Measurements from ENCODE around the gene ADAM19. TPM values are rescaled to one million over a fixed set of nuclear protein-coding genes. Genes with fewer than 3 reads are reported as not detected.

The ADAM19 gene
- total RNA-seq, 1 experiment from 2014 or later: 0.47 TPM

DNA sequence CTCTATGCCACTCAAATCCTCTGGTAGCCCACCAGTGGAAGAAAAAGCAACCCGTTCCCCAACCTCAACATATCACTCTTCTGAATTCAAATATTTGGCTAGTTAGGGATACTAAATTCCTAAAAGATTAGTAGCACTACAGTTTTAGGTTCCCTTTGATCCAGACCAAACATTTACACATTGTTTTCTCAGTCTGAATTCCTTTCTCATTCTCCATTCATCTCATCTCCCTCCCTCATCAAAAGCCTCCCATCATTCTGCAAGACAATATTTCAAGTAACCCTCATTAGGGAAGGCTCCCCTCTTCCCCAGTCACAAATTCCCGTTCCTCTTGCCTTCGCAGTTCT is 26.3 kb downstream of the ADAM19 start:
- no peak for TF ChIP-seq CTCF (IDR thresholded peaks at IDR 0.05; ENCODE audit: unreplicated experiment)
- Mint-ChIP-seq H3K4me3 (ENCODE audit: unreplicated experiment) (no peak overlapping the region), H3K27me3 (ENCODE audit: insufficient read depth, unreplicated experiment) (no peaks in the 10 kb centered on the region), H3K27ac (ENCODE audit: low read depth, unreplicated experiment) (no peak overlapping the region), H3K9me3 (ENCODE audit: unreplicated experiment) (no peaks in the 10 kb centered on the region), H3K4me1 (ENCODE audit: insufficient read depth, unreplicated experiment) (peaks cover 22% of the 10 kb centered on the region), H3K36me3 (ENCODE audit: insufficient read depth, unreplicated experiment) (no peaks in the 10 kb centered on the region)
- POLR2A ChIA-PET: no interaction called here
- CTCF ChIA-PET: interaction anchor here (0.7 to 1.3 kb wide), 2 partner anchors 33 to 62 kb away, joined by 3 read pairs; no protein-coding TSS in a partner anchor
- BruUV-seq (replicated peaks): no TSS peak
- intact Hi-C loops (cut with micrococcal nuclease): no loop called here
- DNase-seq (ENCODE audit: unreplicated experiment): no peak

GRCh38 chr5:157548513-157549282 is 26.9 kb downstream of the ADAM19 start:
- peak; percentile 95 for DNase-seq (ENCODE audit: unreplicated experiment)
- ChIA-PET CTCF (interaction anchor here (0.6 to 1.3 kb wide), 3 partner anchors 32 to 62 kb away, joined by 3 read pairs; no protein-coding TSS in a partner anchor), POLR2A (no interaction called here)
- Mint-ChIP-seq H3K4me3 (ENCODE audit: unreplicated experiment) (no peak overlapping the region), H3K27me3 (ENCODE audit: insufficient read depth, unreplicated experiment) (no peaks in the 10 kb centered on the region), H3K36me3 (ENCODE audit: insufficient read depth, unreplicated experiment) (no peaks in the 10 kb centered on the region), H3K27ac (ENCODE audit: low read depth, unreplicated experiment) (no peak overlapping the region), H3K4me1 (ENCODE audit: insufficient read depth, unreplicated experiment) (peaks cover 22% of the 10 kb centered on the region), H3K9me3 (ENCODE audit: unreplicated experiment) (no peaks in the 10 kb centered on the region)
- no TSS peak for BruUV-seq (replicated peaks)
- no peak for TF ChIP-seq CTCF (IDR thresholded peaks at IDR 0.05; ENCODE audit: unreplicated experiment)
- intact Hi-C loops (cut with micrococcal nuclease): no loop called here

GRCh38 chr5:157547941-157548512 is 27.5 kb downstream of the ADAM19 start:
- intact Hi-C loops (cut with micrococcal nuclease): no loop called here
- no peak for DNase-seq (ENCODE audit: unreplicated experiment)
- Mint-ChIP-seq H3K9me3 (ENCODE audit: unreplicated experiment) (no peaks in the 10 kb centered on the region), H3K27me3 (ENCODE audit: insufficient read depth, unreplicated experiment) (no peaks in the 10 kb centered on the region), H3K4me1 (ENCODE audit: insufficient read depth, unreplicated experiment) (peaks cover 22% of the 10 kb centered on the region), H3K4me3 (ENCODE audit: unreplicated experiment) (no peak overlapping the region), H3K27ac (ENCODE audit: low read depth, unreplicated experiment) (no peak overlapping the region), H3K36me3 (ENCODE audit: insufficient read depth, unreplicated experiment) (no peaks in the 10 kb centered on the region)
- ChIA-PET CTCF (interaction anchor here (0.6 to 0.9 kb wide), 2 partner anchors 41 to 70 kb away, joined by 3 to 4 read pairs; no protein-coding TSS in a partner anchor), POLR2A (no interaction called here)
- no TSS peak for BruUV-seq (replicated peaks)
- no peak for TF ChIP-seq CTCF (IDR thresholded peaks at IDR 0.05; ENCODE audit: unreplicated experiment)

DNA sequence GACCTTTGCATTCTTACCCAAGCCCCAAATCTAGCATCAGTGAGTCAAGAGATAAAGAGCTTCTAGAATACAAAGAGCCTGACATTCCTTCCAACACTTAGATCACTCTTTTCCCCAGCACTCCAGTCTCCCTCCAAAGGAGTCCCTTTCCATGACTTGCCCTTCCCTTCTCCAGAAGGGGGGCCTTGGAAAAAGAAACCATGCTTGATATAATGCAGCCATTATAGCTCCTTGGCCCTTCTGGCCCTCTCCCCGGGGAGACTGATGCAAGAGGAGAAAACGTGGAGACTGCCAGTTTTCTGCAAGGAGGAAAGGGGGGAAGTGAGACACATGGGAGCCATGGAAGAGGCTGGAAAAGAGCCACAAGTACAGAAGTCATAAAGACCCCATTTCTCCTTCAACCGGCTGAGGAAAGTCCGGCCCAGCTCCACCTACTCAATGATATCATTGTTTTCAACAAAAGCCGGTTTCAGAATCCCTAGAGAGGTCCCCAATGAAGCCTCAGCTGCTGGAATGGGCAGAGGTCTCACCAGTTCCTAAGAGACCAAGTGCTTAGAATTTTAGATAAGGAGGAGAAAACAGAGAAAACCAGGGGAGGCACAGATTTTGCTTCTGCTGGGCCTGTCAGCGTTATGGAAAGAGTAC is 29.0 kb downstream of the ADAM19 start:
- no TSS peak for BruUV-seq (replicated peaks)
- Mint-ChIP-seq H3K9me3 (ENCODE audit: unreplicated experiment) (no peaks in the 10 kb centered on the region), H3K36me3 (ENCODE audit: insufficient read depth, unreplicated experiment) (no peaks in the 10 kb centered on the region), H3K4me3 (ENCODE audit: unreplicated experiment) (no peak overlapping the region), H3K4me1 (ENCODE audit: insufficient read depth, unreplicated experiment) (peaks cover 22% of the 10 kb centered on the region), H3K27ac (ENCODE audit: low read depth, unreplicated experiment) (no peak overlapping the region), H3K27me3 (ENCODE audit: insufficient read depth, unreplicated experiment) (no peaks in the 10 kb centered on the region)
- intact Hi-C loops (cut with micrococcal nuclease): no loop called here
- TF ChIP-seq CTCF (IDR thresholded peaks at IDR 0.05; ENCODE audit: unreplicated experiment): no peak
- POLR2A ChIA-PET: interaction anchor here (0.7 kb wide), 1 partner anchor 13 kb away, joined by 3 read pairs; no protein-coding TSS in a partner anchor
- DNase-seq (ENCODE audit: unreplicated experiment): no peak
- CTCF ChIA-PET: no interaction called here

Measured in MCF 10A (cell line).